MM.1S (cell line): Measurements from ENCODE around the gene RAPSN.
A peak's percentile ranks its signal among the peaks of the same experiment; 100 is the strongest.

Experiments
- DNase-seq: peaks from one replicate; pipeline ENCODE4 v3.0.0-alpha.2; 2015
- H2AFZ ChIP-seq: fragments of 300-600 bp; sonication (generic); 2 replicates; pipeline ENCODE4 v1.6.0; 2016; ENCODE audit warnings: antibody characterized with exemption, low read length
- H3F3A ChIP-seq: fragments of 300-600 bp; sonication (generic); 2 replicates; pipeline ENCODE4 v1.6.1; 2016; ENCODE audit warnings: mild to moderate bottlenecking, antibody characterized with exemption, low read length, moderate library complexity, mixed read lengths; ENCODE audit not compliant: insufficient read depth
- H3K27ac ChIP-seq: fragments of 300-600 bp; sonication (generic); 2 replicates; pipeline ENCODE4 v1.5.1; 2016; ENCODE audit warnings: mild to moderate bottlenecking, low read length
- H3K27me3 ChIP-seq: fragments of 300-600 bp; sonication (generic); replicated peaks from 2 replicates; pipeline ENCODE4 v1.6.0; 2016; ENCODE audit warnings: low read length; ENCODE audit not compliant: insufficient read depth
- H3K36me3 ChIP-seq: fragments of 300-600 bp; sonication (generic); replicated peaks from 2 replicates; pipeline ENCODE4 v1.6.1; 2016; ENCODE audit warnings: mild to moderate bottlenecking, low read length, mixed read lengths; ENCODE audit not compliant: insufficient read depth
- H3K4me1 ChIP-seq: fragments of 300-600 bp; sonication (generic); 2 replicates; pipeline ENCODE4 v1.6.1; 2016; ENCODE audit warnings: low read length, mixed read lengths
- H3K4me2 ChIP-seq: fragments of 300-600 bp; sonication (generic); 2 replicates; pipeline ENCODE4 v1.6.0; 2016; ENCODE audit warnings: low read depth, low read length
- H3K4me3 ChIP-seq: fragments of 300-600 bp; sonication (generic); 2 replicates; pipeline ENCODE4 v1.5.1; 2016; ENCODE audit warnings: low read length, mixed read lengths
- H3K79me2 ChIP-seq: fragments of 300-600 bp; sonication (generic); 2 replicates; pipeline ENCODE4 v1.6.1; 2016; ENCODE audit warnings: mixed run types, low read length, mixed read lengths
- H3K9ac ChIP-seq: fragments of 300-600 bp; sonication (generic); 2 replicates; pipeline ENCODE4 v1.6.1; 2016; ENCODE audit warnings: low read length, mixed read lengths
- H3K9me2 ChIP-seq: fragments of 300-600 bp; sonication (generic); replicated peaks from 2 replicates; pipeline ENCODE4 v1.6.1; 2016; ENCODE audit warnings: mild to moderate bottlenecking, low read length, mixed read lengths; ENCODE audit not compliant: insufficient read depth
- H3K9me3 ChIP-seq: fragments of 300-600 bp; sonication (generic); replicated peaks from 2 replicates; pipeline ENCODE4 v1.6.1; 2016; ENCODE audit warnings: mild to moderate bottlenecking, low read length, mixed read lengths; ENCODE audit not compliant: insufficient read depth
- H4K20me1 ChIP-seq: fragments of 300-600 bp; sonication (generic); 2 replicates; pipeline ENCODE4 v1.6.1; 2016; ENCODE audit warnings: mild to moderate bottlenecking, low read length, moderate library complexity, mixed read lengths; ENCODE audit not compliant: insufficient read depth
- EZH2 ChIP-seq: fragments of 300-600 bp; sonication (generic); optimal IDR thresholded peaks from 2 replicates; pipeline ENCODE3; 2017; ENCODE audit warnings: low read depth, mild to moderate bottlenecking, antibody characterized with exemption, low read length, mixed read lengths
- EZH2phosphoT487 ChIP-seq: fragments of 300-600 bp; sonication (generic); IDR thresholded peaks from 2 replicates; pipeline ENCODE4 v1.6.1; 2018; ENCODE audit warnings: antibody characterized with exemption, low read length
- TF ChIP-seq, protein P1 (sequence below): fragments of 300-600 bp; sonication (generic); IDR thresholded peaks from 2 replicates; pipeline ENCODE4 v1.5.1; 2016; ENCODE audit warnings: antibody characterized with exemption, low read length, mixed read lengths

Gene RAPSN

DNA sequence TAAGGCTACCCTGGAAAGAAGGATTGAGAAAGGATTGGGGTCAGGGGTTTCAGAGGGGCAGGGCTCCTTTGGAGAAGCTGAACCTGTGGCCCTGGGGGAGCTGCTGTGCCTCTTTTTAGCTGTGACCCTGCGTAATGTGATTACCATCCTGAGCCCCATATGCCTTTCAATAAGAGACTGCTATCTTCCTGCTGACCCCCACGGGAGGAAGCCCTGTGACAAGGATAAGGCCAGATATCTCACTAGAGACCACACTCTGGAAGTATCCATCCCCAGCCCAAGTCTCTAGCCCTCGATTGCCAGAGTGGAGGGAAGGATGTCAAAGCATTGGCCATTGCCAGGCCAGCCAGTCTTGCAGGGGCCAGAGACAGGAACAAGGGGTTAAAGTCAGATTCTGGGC, 45.4 kb downstream of the RAPSN start:
- peaks cover 10% of the 10 kb centered on the region for H3F3A ChIP-seq
- no peaks in the 10 kb centered on the region for H3K36me3 ChIP-seq
- H3K9me2 ChIP-seq: no peaks in the 10 kb centered on the region
- TF ChIP-seq EZH2: no peak
- TF ChIP-seq, protein P1, sequence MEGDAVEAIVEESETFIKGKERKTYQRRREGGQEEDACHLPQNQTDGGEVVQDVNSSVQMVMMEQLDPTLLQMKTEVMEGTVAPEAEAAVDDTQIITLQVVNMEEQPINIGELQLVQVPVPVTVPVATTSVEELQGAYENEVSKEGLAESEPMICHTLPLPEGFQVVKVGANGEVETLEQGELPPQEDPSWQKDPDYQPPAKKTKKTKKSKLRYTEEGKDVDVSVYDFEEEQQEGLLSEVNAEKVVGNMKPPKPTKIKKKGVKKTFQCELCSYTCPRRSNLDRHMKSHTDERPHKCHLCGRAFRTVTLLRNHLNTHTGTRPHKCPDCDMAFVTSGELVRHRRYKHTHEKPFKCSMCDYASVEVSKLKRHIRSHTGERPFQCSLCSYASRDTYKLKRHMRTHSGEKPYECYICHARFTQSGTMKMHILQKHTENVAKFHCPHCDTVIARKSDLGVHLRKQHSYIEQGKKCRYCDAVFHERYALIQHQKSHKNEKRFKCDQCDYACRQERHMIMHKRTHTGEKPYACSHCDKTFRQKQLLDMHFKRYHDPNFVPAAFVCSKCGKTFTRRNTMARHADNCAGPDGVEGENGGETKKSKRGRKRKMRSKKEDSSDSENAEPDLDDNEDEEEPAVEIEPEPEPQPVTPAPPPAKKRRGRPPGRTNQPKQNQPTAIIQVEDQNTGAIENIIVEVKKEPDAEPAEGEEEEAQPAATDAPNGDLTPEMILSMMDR: no peak
- no peak for TF ChIP-seq EZH2phosphoT487
- no peak for DNase-seq
- H3K4me2 ChIP-seq: no peak overlapping the region
- no peak overlapping the region for H3K27ac ChIP-seq
- H3K4me3 ChIP-seq: no peak overlapping the region
- no peaks in the 10 kb centered on the region for H3K27me3 ChIP-seq
- H2AFZ ChIP-seq: no peak overlapping the region
- H3K4me1 ChIP-seq: peaks cover 22% of the 10 kb centered on the region
- H3K79me2 ChIP-seq: no peaks in the 10 kb centered on the region
- no peaks in the 10 kb centered on the region for H4K20me1 ChIP-seq
- H3K9me3 ChIP-seq: no peaks in the 10 kb centered on the region
- H3K9ac ChIP-seq: no peak overlapping the region

DNA sequence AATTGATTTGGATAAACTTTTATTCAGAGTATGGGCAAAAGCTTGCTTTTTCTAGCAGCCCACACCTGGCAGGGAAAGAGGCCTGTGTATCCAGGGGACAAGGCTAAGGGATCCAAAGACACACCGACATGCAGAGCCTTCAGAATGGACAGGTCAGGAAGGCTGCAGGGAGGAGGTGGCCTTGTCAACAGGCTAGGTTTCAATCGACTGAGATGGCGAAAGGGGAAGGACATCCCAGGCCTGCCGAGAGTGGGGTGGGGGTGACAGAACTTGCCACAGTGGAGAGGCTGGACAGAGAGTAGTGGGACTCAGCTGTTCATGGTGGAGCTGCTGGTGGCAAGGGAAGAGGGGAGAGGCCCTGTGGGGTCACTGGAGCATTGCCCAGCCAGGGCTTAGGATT, 45.8 kb downstream of the RAPSN start:
- Histone ChIP-seq H3F3A (peaks cover 10% of the 10 kb centered on the region), H3K9me2 (no peaks in the 10 kb centered on the region), H2AFZ (no peak overlapping the region), H4K20me1 (no peaks in the 10 kb centered on the region), H3K36me3 (no peaks in the 10 kb centered on the region), H3K9me3 (no peaks in the 10 kb centered on the region), H3K27me3 (no peaks in the 10 kb centered on the region), H3K4me3 (no peak overlapping the region), H3K79me2 (no peaks in the 10 kb centered on the region), H3K4me1 (peaks cover 22% of the 10 kb centered on the region), H3K4me2 (no peak overlapping the region), H3K9ac (no peak overlapping the region), H3K27ac (no peak overlapping the region)
- TF ChIP-seq, protein P1: no peak
- TF ChIP-seq EZH2 (no peak), EZH2phosphoT487 (no peak)
- DNase-seq: no peak

DNA sequence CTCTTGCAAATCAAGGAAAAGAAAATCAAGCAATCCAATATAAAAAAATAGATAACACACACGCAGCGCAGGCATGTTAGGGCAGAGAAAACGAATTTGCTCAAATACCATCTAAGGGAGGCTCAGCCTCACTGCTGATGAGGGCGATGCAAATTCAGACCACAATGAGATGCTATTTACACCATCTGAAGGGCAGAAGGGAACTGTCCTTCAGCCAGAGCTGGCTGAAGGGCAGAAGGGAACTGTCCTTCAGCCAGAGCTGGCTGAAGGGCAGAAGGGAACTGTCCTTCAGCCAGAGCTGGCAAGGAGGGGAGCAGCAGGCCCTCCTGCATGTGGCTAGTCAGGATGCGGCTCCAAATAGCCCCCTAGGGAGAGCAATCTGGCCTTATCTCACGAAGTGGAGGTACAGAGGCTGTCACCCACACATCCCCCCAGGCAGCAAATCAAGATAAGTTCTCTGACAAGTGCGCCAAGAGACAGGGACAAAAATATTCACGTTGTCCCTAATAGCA, 48.1 kb downstream of the RAPSN start:
- Histone ChIP-seq H3K27ac (no peak overlapping the region), H4K20me1 (no peaks in the 10 kb centered on the region), H3K4me2 (peak overlapping the region; percentile 51), H3K36me3 (no peaks in the 10 kb centered on the region), H3K79me2 (no peaks in the 10 kb centered on the region), H3K4me3 (peak overlapping the region; percentile 43), H3K4me1 (peaks cover 12% of the 10 kb centered on the region; the same call in 1 of the 2 replicates), H3F3A (no peaks in the 10 kb centered on the region), H3K9me3 (no peaks in the 10 kb centered on the region), H3K9ac (no peak overlapping the region), H3K27me3 (no peaks in the 10 kb centered on the region), H3K9me2 (no peaks in the 10 kb centered on the region), H2AFZ (peak overlapping the region; percentile 41)
- TF ChIP-seq EZH2phosphoT487: no peak
- no peak for TF ChIP-seq EZH2
- TF ChIP-seq, protein P1: no peak
- peak; percentile 25 for DNase-seq
